Tibial nerve (tissue), 4 donors: Measurements from ENCODE around the gene SCAF1.

Experiments
- EP300 ChIP-seq, 2 donors: sonication (generic); formaldehyde crosslinking; IDR thresholded peaks; one replicate each; pipeline ENCODE4 v1.6.1; 2017; ENCODE audit warnings: antibody characterized with exemption in 2 of 2, mild to moderate bottlenecking in 1 of 2
- POLR2A ChIP-seq, 2 donors: fragments of 450-650 bp; IDR thresholded peaks; one replicate each; pipeline ENCODE4 v1.6.1; 2017; ENCODE audit warnings: antibody characterized with exemption in 2 of 2, mild to moderate bottlenecking in 2 of 2, moderate library complexity in 2 of 2
- TF ChIP-seq, protein P1 (sequence below), 5 experiments: fragments of 200-600 bp in 3 of 5; fragments of 450-650 bp in 2 of 5; sonication (generic) in 3 of 5; IDR thresholded peaks; one replicate each; pipeline ENCODE4 v1.5.1; 2016 to 2019; ENCODE audit warnings: antibody characterized with exemption in 5 of 5, mild to moderate bottlenecking in 3 of 5, moderate library complexity in 2 of 5

DNA sequence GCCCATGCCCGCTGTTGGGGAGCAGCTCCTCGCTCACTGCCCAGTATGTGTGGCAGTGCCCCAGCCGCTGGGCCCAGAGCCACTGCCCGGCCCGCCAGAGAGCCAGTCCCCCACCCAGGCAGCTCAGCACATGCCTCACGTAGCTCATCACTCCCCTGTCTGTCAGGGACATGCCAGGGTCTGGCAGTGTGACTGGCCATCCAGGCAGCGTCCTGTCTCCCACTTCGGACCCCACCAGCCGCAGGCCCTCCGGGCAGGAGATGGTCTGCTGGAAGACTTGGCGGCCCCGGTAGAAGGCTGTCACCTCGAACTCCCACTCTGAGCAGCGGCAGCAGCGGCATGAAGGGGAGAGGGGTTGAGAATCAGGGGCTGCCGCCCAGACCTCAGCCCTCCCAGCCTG is 20.0 kb downstream of the SCAF1 start:
- TF ChIP-seq, protein P1, sequence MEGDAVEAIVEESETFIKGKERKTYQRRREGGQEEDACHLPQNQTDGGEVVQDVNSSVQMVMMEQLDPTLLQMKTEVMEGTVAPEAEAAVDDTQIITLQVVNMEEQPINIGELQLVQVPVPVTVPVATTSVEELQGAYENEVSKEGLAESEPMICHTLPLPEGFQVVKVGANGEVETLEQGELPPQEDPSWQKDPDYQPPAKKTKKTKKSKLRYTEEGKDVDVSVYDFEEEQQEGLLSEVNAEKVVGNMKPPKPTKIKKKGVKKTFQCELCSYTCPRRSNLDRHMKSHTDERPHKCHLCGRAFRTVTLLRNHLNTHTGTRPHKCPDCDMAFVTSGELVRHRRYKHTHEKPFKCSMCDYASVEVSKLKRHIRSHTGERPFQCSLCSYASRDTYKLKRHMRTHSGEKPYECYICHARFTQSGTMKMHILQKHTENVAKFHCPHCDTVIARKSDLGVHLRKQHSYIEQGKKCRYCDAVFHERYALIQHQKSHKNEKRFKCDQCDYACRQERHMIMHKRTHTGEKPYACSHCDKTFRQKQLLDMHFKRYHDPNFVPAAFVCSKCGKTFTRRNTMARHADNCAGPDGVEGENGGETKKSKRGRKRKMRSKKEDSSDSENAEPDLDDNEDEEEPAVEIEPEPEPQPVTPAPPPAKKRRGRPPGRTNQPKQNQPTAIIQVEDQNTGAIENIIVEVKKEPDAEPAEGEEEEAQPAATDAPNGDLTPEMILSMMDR (IDR thresholded peaks at IDR 0.05): no peak
- TF ChIP-seq POLR2A (IDR thresholded peaks at IDR 0.05): no peak
- no peak for TF ChIP-seq EP300 (IDR thresholded peaks at IDR 0.05)
